ENCODE results near the gene TMCC2.
A peak's percentile ranks its signal among the peaks of the same experiment; 100 is the strongest.
"Not testable (repeated sequence)": the region's sequence is repeated elsewhere in the genome, so short reads cannot be mapped to it uniquely, and the experiment has no call there.

Gene TMCC2

GRCh38 chr1:205283270-205284147 lies 55.8 kb downstream of the TMCC2 start:
- DNase-seq (ENCODE audit: low spot score), result no peak

DNA sequence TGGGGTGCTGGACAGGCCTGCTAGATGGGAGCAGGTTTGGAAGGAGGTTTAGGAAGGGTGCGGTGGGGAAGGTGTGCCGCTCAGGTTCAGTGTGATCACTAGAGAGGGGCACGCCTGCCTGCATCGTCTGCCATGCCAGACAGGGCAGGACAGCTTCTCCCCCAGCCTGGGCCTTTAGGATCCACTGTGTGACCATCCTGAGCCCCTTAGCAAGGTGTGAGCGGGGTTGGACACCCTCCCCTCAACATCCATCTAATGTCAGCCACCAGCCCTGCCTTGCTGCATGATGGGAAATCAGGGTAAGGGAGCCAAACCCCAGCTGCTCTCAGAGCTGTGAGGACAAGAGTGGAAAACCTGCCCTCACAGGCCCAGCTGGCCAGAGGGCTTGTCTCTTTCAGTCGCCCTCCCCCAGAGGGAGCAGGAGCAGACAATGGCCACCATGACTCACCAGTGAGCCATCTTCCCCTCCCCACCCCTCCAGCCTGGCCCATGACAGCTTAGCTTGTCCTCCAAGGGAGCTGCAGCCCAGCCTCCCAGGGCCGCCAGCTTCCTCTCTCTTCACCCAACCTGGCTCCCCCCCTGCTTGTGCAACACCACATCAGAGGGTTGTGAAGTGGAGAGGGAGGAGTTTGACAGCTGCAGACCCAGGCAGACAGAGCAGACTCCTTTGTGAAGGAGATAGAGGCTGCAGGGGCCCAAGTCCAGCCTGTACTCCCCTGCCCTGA lies 56.8 kb downstream of the TMCC2 start:
- peak; percentile 68 for DNase-seq (ENCODE audit: low spot score)

DNA sequence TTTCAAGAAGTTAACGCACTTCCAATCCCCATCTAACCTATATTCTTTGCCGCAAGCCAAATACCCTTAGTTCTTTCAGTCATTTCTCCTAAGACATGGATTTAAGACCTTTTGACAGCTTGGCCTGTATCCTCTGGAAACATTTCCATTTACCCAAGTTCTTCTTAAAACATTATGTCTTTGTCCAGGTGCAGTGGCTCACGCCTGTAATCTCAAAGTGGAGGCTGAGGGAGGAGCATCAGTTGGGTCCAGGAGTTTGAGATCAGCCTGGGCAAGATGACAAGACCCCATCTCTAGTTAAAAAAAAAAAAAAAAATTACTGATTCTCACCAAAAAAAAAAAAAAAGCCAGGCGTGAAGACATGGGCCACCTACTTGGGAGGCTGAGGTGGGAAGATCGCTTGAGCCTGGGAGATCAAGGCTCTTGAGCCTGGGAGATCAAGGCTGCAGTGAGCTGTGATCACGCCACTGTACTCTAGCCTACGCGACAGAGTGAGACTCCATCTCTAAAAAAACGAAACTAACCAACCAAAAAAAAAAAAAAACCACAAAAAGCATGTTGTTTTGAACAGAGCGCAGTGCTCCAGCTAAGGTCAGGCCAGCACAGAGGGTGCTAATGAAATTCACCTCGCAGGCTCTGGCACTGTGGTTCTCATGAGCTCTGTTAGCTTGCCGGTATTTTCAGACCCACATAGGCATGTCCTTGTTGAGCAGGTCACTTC lies 57.8 kb downstream of the TMCC2 start:
- peak; percentile 57 for DNase-seq (ENCODE audit: low spot score)

DNA sequence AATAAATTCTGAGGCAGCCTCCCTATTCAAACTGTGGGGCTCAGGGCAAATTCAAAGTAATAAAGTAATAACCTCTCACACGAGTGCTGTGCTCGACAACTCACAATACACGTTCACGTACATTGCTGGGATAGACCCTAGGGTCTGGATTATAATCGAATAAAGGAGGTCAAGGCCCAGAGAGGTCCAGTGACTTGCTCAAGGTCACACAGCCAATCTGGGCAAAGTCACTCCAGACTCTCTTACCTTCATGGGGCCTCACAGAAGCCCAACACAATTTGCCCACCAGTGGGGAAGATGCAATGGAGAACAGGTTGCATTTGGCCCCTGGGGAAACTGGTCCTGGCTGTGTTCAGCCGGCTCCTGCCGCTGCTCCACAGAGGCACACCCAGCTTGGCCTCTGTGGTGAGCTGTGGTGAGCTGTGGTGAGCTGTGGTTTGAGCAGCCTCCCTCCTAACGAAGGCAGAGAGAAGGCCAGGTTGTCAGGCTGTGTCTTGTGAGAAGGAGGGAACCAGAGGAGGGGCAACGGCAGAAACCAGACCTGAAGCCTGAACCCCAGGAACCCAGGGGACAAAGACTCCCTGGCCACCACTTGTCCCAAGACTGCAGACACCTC lies 58.7 kb downstream of the TMCC2 start:
- DNase-seq (ENCODE audit: low spot score), result peak; percentile 74

- DNase-seq (ENCODE audit: low spot score), result no peak
These were observed 59.3 kb downstream of the TMCC2 start for GRCh38 chr1:205287076-205287475.

- DNase-seq (ENCODE audit: low spot score), result peak; percentile 86
These were observed 60.2 kb downstream of the TMCC2 start for GRCh38 chr1:205287767-205288559.

GRCh38 chr1:205291596-205291995 lies 63.9 kb downstream of the TMCC2 start:
- no peak for DNase-seq (ENCODE audit: low spot score)

DNA sequence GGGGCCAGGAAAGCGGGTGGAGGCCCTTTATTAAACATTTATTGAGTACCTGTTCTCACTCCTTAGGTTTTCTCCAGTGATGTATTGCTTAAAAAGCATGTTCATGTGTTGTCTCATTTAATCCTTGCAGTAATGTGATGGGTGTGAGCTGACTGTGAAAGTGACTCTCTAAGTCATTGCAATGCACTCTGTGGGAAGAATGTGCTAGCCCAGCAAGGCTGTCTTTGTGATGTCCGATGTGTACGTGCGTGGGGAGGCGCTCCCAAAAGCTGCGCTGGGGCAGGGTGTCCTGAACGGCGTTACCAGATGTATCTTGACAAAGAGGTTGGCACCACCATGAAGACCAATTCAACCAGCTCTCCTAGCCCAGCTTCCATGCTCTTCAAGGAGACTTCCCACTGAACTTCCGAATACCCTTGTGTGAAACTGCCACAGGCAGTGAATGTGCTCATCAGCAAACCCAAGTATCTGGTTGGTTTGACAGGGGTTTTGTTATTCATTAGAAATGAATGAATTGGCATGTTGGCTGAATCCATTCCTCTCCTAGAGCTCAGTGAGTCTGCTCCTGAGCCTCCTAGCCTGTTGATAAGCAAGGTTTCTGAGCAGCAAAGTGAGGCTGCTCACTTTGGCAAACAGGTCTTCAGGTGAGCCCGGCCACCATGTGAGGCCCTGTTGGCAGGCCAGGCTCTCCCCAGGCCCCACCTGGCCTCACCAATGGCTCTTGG lies 65.8 kb downstream of the TMCC2 start:
- no peak for DNase-seq (ENCODE audit: low spot score)

DNA sequence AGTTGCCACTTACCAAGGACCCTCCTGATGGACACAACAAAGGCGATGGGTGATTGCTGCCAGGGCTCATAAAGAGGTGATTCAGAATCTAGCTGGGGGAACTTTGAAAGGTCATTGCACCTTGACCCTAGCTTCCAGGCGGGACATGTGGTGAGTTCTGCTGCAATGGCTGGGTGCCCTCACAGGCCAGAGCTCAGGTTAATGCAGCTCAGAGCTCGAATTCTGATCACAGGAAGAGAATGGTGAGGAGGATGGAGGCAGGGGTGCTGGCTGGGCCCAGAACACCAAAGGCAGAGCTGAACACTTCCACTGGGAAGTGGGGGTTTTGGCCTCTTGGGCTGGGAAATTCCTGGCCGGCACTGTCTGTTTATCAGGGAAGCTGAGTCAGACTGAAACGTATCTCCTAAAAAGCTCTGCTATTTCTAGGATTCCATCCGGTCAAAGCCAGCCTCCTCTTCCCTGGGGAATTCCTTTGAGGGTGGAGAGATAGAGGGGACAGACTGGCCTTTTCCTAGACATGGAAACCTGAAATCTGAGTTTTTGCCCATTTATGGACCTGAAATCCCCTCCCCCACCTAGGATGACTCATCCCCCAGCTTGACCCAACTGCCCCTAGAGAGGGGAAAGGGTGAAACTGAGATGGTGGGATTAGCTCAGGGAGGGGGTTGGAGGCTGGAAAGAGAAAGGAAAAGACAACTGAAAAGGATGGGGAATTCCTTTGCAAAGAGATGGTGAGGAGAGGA lies 66.6 kb downstream of the TMCC2 start:
- no peak for DNase-seq (ENCODE audit: low spot score)

DNA sequence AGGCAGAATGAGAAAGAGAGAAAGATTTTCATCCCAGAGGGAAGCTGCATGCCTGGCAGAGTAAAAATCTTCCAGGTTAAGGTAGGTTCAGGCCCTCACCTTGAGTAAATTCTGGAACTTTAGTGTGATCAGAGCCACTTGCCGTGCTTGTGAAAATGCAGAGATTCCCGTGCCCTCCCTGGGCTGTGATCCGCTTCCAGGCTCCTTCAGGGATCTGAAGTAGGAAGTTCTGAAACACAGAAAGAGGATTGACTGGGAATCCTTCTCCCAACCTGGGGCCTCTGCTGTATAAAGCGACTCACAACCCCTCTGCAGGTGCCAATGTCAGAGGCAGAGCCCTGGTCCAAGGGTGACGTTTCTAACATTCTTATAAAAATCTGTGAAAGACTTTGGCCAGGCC lies 67.2 kb downstream of the TMCC2 start:
- no peak for DNase-seq (ENCODE audit: low spot score)

DNA sequence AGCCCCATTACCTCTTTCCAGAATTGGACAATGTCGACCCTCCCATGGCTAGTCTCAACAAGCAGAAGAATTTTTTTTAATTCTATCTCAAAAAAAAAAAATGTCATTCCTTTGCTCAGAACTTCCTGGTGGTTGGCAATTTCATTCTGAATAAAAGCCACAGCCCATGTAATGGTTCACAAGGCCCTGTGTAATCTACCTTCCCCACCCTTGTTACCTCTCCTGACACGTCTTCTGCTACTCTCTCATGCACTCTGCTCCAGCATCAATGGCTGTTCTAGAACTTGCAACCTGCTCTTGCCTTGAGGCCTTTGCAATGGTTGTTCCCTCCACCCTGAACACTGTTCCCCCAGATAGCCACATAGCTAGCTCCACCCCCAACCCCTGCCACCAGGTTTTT lies 68.4 kb downstream of the TMCC2 start:
- no peak for DNase-seq (ENCODE audit: low spot score)

- not testable (repeated sequence) for DNase-seq (ENCODE audit: low spot score)
These were observed 69.9 kb downstream of the TMCC2 start for GRCh38 chr1:205297546-205298177.

DNA sequence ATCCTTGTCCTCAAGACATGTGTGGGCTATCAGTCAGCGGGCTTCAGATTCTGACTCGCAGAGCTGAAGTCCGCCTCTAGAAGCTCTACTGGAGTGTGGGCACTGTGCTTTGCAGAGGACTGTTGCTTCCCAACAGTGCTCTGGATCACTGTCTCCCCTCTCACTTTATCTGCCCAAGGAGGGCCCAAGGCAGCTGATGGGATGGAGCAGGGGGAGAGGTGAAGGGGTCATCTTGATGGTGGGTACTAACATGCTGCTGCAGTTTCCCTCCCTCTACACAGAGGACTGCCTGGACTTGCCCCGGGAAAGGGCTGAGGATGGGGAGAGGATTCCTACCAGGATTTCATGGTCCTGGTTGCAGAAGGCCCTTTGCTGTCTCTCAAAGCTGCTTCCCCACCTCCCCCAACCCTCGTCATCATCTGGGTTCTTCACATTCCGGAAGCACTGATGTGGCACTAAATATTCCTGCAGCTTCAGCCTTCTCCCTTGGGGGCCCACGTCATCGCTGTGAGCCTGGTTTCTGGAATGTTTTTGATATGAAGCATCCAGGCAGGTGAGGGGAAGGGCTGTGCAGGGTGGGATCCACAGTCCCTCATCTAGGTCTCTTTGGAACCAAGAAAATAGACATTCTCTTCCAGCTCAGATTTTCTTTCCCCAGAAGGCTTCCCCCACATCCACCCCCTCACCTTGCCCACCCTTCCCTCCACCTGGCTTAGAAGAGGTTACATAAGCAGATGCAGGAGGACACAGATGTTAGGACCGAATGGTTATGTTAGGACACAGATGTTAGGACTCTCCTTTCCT lies 70.6 kb downstream of the TMCC2 start:
- DNase-seq (ENCODE audit: low spot score), result no peak

- no peak for DNase-seq (ENCODE audit: low spot score)
These were observed 72.4 kb downstream of the TMCC2 start for GRCh38 chr1:205300149-205300548.

- no peak for DNase-seq (ENCODE audit: low spot score)
These were observed 73.6 kb downstream of the TMCC2 start for GRCh38 chr1:205301205-205301821.

DNA sequence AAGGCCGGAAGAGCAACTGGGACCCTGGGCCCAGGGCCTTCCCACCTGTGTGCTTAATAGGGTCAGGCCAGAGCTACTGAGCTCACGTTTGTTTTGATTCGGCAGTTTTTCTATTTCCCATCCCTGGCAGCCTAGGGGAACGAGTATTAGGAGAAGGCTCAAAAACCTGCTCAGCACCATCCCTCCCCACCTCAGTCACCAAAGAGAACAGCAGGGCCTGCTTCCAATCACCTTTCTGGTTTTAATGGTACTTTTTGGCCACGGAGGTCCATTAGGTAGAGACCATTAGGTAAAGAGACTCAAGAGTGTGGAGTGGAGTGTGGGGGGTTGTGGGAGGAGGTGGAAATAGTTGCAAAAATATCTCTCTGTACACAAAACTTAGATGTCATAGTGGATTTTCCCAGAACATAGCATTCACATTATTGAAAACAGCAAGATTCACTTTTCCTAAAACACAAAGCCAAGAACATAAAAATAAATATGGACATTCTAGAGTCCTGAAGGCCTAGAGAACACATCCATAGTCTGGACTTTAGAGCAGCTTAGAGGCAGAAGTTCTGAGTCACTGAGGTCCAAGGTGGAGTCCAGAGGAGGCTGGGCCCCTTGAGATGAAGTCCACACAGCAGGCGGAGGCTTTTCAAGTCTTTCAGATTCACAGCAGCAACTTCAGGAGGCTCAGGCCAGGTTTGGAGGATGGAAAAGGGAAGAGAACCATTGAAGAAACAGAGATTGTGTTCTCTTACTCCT lies 74.3 kb downstream of the TMCC2 start:
- no peak for DNase-seq (ENCODE audit: low spot score)

DNA sequence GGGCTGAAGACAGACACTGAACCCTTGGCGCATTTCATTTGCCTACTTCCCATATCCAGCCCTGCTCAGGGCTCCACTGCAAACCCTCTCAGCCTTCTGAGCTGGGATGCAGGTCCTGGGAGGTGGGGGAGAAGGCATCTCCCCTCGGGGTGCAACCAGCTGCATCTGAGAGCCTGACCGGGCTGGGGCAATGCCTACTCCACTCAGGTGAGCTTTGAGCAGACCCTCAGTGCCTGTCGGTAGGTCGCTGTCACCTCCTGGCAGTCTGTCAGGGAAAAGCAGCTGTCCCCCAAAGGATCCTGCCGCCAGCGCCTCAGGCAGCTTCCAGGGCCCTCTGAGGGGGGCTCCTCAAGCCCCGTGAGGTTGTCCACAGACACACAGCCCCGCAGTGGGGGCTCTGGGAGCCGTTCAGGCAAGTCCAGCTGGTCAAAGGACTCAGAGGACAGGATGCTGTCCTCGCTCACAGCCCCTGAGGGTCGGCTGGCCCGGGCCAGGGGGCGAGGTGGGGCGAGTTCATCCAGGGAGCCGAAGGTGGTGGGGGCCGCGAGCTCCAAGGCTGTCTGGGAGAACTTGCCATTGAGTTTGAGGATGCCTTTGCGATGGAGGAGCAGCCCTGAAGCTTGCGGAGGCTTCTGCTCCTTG lies 75.6 kb downstream of the TMCC2 start:
- no peak for DNase-seq (ENCODE audit: low spot score)
